HepG2 (cell line): Measurements from ENCODE around the gene DCP2. TPM values are rescaled to one million over a fixed set of nuclear protein-coding genes. Genes with fewer than 3 reads are reported as not detected.

ENCODE experiments used
- ATAC-seq: fragments of 200-7000 bp; cut with Tn5 transposase; 3 replicates; pipeline ENCODE4 v1.9.1; 2020; ENCODE audit warnings: mild to moderate bottlenecking, moderate library complexity
- BruUV-seq: library from RNA; stranded (reverse); fragments of 400-500 nt; replicated peaks from 2 replicates; lab custom pipeline; 2021; lab: Mats Ljungman, UMichigan
- CTCF ChIA-PET: fragments of 300-600 bp; formaldehyde crosslinking; extraction: SDS; loops from one replicate; lab custom pipeline; 2021; ENCODE audit warnings: low total read pairs, inconsistent platforms, low intra/inter-chr PET ratio; lab: Yijun Ruan, JAX
- POLR2A ChIA-PET: fragments of 350-600 bp; sonication (Branson Sonifier 250); formaldehyde crosslinking; loops from one replicate; lab custom pipeline; 2020; ENCODE audit warnings: antibody characterized with exemption, inconsistent platforms; lab: Yijun Ruan, JAX
- DNase-seq: peaks from one replicate; pipeline ENCODE4 v3.0.0-alpha.2; 2015; ENCODE audit warnings: low spot score
- FAIRE-seq: peaks from 3 replicates; lab custom pipeline; 2011; peaks lifted over from hg19 to GRCh38; lab: Jason Lieb, UNC
- H2AFZ ChIP-seq: one replicate; pipeline ENCODE4 v1.6.1; 2011; ENCODE audit warnings: low read length, inconsistent platforms
- H3K27ac ChIP-seq: fragments of 300-600 bp; 3 replicates; pipeline ENCODE4 v1.8.0; 2011; ENCODE audit warnings: mixed run types, mild to moderate bottlenecking, mixed read lengths, low read length, inconsistent platforms; ENCODE audit not compliant: insufficient read depth; ENCODE audit errors: extremely low read length
- H3K27me3 ChIP-seq, 2 experiments: fragments of 200-600 bp in 1 of 2; 2 replicates in 1 of 2; 3 replicates in 1 of 2; pipeline versions ENCODE4 v1.6.0 to v1.8.0; 2011; ENCODE audit warnings: low read length in 2 of 2, mild to moderate bottlenecking in 2 of 2, moderate library complexity in 2 of 2, inconsistent platforms in 1 of 2; ENCODE audit not compliant: insufficient read depth in 2 of 2, control insufficient read depth in 1 of 2
- H3K36me3 ChIP-seq, 2 experiments: fragments of 200-600 bp in 1 of 2; replicated peaks in 1 of 2; 2 replicates in 1 of 2; 3 replicates in 1 of 2; pipeline versions ENCODE4 v1.5.1 to v1.8.0; 2011; ENCODE audit warnings: low read length in 2 of 2, inconsistent platforms in 1 of 2; ENCODE audit not compliant: insufficient read depth in 2 of 2, control insufficient read depth in 1 of 2
- H3K4me1 ChIP-seq: 2 replicates; pipeline ENCODE4 v1.5.1; 2012; ENCODE audit warnings: low read length, inconsistent platforms; ENCODE audit not compliant: insufficient read depth
- H3K4me2 ChIP-seq: 2 replicates; pipeline ENCODE4 v1.6.0; 2011; ENCODE audit warnings: low read depth, low read length, inconsistent platforms
- H3K4me3 ChIP-seq, 3 experiments: fragments of 200-600 bp in 1 of 3; sonication (generic), shearing (Covaris generic) in 1 of 3; replicated peaks in 1 of 3; 2 replicates each; pipeline ENCODE4 v1.5.1; 2011 to 2016; ENCODE audit warnings: low read length in 3 of 3, inconsistent platforms in 2 of 3, low read depth in 2 of 3, mild to moderate bottlenecking in 2 of 3, control low read depth in 1 of 3, mixed read lengths in 1 of 3; ENCODE audit not compliant: insufficient read depth in 1 of 3
- H3K79me2 ChIP-seq: one replicate; pipeline ENCODE4 v1.6.1; 2011; ENCODE audit warnings: low read length, inconsistent platforms; ENCODE audit not compliant: insufficient read depth
- H3K9ac ChIP-seq: 2 replicates; pipeline ENCODE4 v1.6.0; 2011; ENCODE audit warnings: mild to moderate bottlenecking, low read depth, low read length, inconsistent platforms; ENCODE audit not compliant: insufficient read depth
- H3K9me3 ChIP-seq: 2 replicates; pipeline ENCODE4 v1.5.1; 2012; ENCODE audit warnings: mild to moderate bottlenecking, low read length
- H4K20me1 ChIP-seq: 2 replicates; pipeline ENCODE4 v1.6.0; 2011; ENCODE audit warnings: inconsistent platforms, mild to moderate bottlenecking, low read length, moderate library complexity; ENCODE audit not compliant: insufficient read depth
- AHR ChIP-seq: IDR thresholded peaks from 2 replicates; pipeline ENCODE4 v1.6.1; 2018; ENCODE audit warnings: missing genetic modification reagents, missing compliant biosample characterization
- ATF6 ChIP-seq: sonication (generic); formaldehyde crosslinking; conservative IDR thresholded peaks from 2 replicates; pipeline ENCODE4 v1.4.0; 2020; ENCODE audit warnings: missing genetic modification reagents
- FOXP1 ChIP-seq, 2 experiments: fragments of 450-650 bp in 1 of 2; IDR thresholded peaks; 2 replicates each; pipeline ENCODE4 v1.6.1; 2017 to 2018; ENCODE audit warnings: antibody characterized with exemption in 1 of 2
- GLMP ChIP-seq: sonication (generic); formaldehyde crosslinking; IDR thresholded peaks from 2 replicates; pipeline ENCODE4 v1.9.0; 2021; ENCODE audit warnings: missing genetic modification reagents, mild to moderate bottlenecking, borderline replicate concordance
- HNF4A ChIP-seq: sonication (generic); formaldehyde crosslinking; IDR thresholded peaks from 2 replicates; pipeline ENCODE4 v1.4.0; 2020; ENCODE audit warnings: missing genetic modification reagents
- LBX2 ChIP-seq: sonication (generic); formaldehyde crosslinking; IDR thresholded peaks from 2 replicates; pipeline ENCODE4 v1.5.0; 2020; ENCODE audit warnings: missing genetic modification reagents, mild to moderate bottlenecking, borderline replicate concordance
- NFRKB ChIP-seq: fragments of 450-650 bp; IDR thresholded peaks from 2 replicates; pipeline ENCODE4 v1.6.1; 2017
- RNF219 ChIP-seq: sonication (generic); formaldehyde crosslinking; IDR thresholded peaks from 2 replicates; pipeline ENCODE4 v1.5.0; 2020; ENCODE audit warnings: mild to moderate bottlenecking, missing genetic modification reagents
- SAP130 ChIP-seq: IDR thresholded peaks from 2 replicates; pipeline ENCODE4 v1.6.1; 2016; ENCODE audit warnings: low read depth
- SIN3A ChIP-seq: IDR thresholded peaks from 2 replicates; pipeline ENCODE4 v1.6.1; 2011; ENCODE audit warnings: low read depth, mild to moderate bottlenecking, control low read depth, low read length, borderline replicate concordance
- SIX1 ChIP-seq: sonication (generic); formaldehyde crosslinking; IDR thresholded peaks from 2 replicates; pipeline ENCODE4 v1.4.0; 2020; ENCODE audit warnings: missing genetic modification reagents, borderline replicate concordance
- SNAPC2 ChIP-seq: sonication (generic); formaldehyde crosslinking; IDR thresholded peaks from 2 replicates; pipeline ENCODE4 v1.8.1; 2022; ENCODE audit warnings: mild to moderate bottlenecking, missing genetic modification reagents
- TBL1XR1 ChIP-seq: fragments of 150-350 bp; IDR thresholded peaks from 2 replicates; pipeline ENCODE4 v1.6.1; 2014; ENCODE audit warnings: borderline replicate concordance, low read length; ENCODE audit not compliant: partially characterized antibody
- TCF12 ChIP-seq, 2 experiments: fragments of 450-650 bp in 1 of 2; sonication (generic) in 1 of 2; formaldehyde crosslinking in 1 of 2; IDR thresholded peaks; 2 replicates each; pipeline versions ENCODE4 v1.6.1 to v1.8.0; 2017 to 2022; ENCODE audit warnings: antibody characterized with exemption in 1 of 2, mild to moderate bottlenecking in 1 of 2, missing genetic modification reagents in 1 of 2, moderate library complexity in 1 of 2
- ZMAT3 ChIP-seq: sonication (generic); formaldehyde crosslinking; conservative IDR thresholded peaks from 2 replicates; pipeline ENCODE4 v1.7.0; 2021; ENCODE audit warnings: missing genetic modification reagents
- ZMAT5 ChIP-seq: sonication (generic); formaldehyde crosslinking; IDR thresholded peaks from 2 replicates; pipeline ENCODE4 v1.5.0; 2020; ENCODE audit warnings: mild to moderate bottlenecking, low read depth, missing genetic modification reagents, borderline replicate concordance
- ZMYM4 ChIP-seq: sonication (generic); formaldehyde crosslinking; IDR thresholded peaks from 2 replicates; pipeline ENCODE4 v1.8.1; 2023; ENCODE audit warnings: mild to moderate bottlenecking, missing genetic modification reagents
- ZNF468 ChIP-seq: sonication (generic); formaldehyde crosslinking; IDR thresholded peaks from 2 replicates; pipeline ENCODE4 v1.8.0; 2022; ENCODE audit warnings: mild to moderate bottlenecking, moderate library complexity, missing genetic modification reagents
- ZNF839 ChIP-seq: sonication (generic); formaldehyde crosslinking; IDR thresholded peaks from 2 replicates; pipeline ENCODE4 v1.4.0; 2020; ENCODE audit warnings: missing genetic modification reagents, mild to moderate bottlenecking, borderline replicate concordance
- ZSCAN9 ChIP-seq: IDR thresholded peaks from 2 replicates; pipeline ENCODE4 v1.6.1; 2016; ENCODE audit warnings: borderline replicate concordance
- WGBS: methylation state at CpG from one replicate; pipeline ENCODE4 v1.1.6; 2017; ENCODE audit warnings: low lambda C conversion rate; 5-methylcytosine and 5-hydroxymethylcytosine counted together
- in situ Hi-C: cut with HindIII; loops from 2 replicates; pipeline ENCODE4 v1.10.0; 2017; ENCODE audit warnings: low pct_unique_long_range_greater_than_20kb; ENCODE audit not compliant: extremely low pct_ligation_motif_present
- intact Hi-C: fragments of 100-400 bp; cut with micrococcal nuclease; formaldehyde crosslinking; loops from one replicate; pipeline ENCODE4 v1.10.0; 2022; ENCODE audit not compliant: unreplicated experiment
- polyA plus RNA-seq, 8 experiments: library from polyadenylated mRNA; depleted of rRNA in 3 of 8; stranded (reverse) in 7 of 8; unstranded in 1 of 8; fragments of >200 nt; fragmentation: Illumina TruSeq in 4 of 8; extraction: Trizol in 4 of 8; gene quantifications; 2 replicates each; pipeline versions ENCODE4 v1.2.1 to v1.2.3, GENCODE V29; 2011 to 2016; ENCODE audit warnings: low read depth in 4 of 8, missing spikeins in 1 of 8, mixed read lengths in 1 of 8; ENCODE audit not compliant: insufficient read depth in 1 of 8
- total RNA-seq, 5 experiments: library from RNA; depleted of rRNA; stranded (reverse); fragments of >200 nt; fragmentation: Illumina TruSeq; extraction: Trizol; gene quantifications; 2 replicates each; pipeline ENCODE4 v1.2.3, GENCODE V29; 2016; ENCODE audit warnings: low read depth in 1 of 5

The DCP2 gene
- total and polyA plus RNA-seq, 2 of the 13 experiments (the other 11 are each of a cell fraction or from before 2014, with no cell fraction given) = 16.2 to 63.4 TPM

DNA sequence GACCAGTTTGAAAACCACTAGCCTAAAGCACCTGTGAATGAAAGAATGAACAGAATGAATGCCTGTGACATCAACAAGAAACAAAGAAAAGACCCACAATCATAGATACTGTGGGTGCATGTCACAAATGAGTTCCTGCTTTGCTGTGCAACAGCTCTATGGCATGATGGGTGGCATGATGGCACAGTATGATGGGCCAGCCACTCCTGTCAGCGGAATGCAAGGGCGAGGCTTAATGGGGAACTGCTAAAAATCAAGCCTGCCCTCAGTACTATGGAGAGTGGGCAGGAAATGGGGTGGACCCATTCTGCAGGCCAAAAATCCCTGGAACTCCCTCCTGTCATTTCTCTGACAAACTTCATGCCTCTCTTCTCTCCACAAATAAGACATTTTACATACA, 89.0 kb downstream of the DCP2 start:
- BruUV-seq = no TSS peak
- 93% methylated on average over 2 of the region's 2 CpGs for WGBS
- FAIRE-seq = no peak

More for the DNA sequence above, 89.0 kb downstream of the DCP2 start:
- CTCF ChIA-PET = no interaction called here
- Histone ChIP-seq H2AFZ (no peak overlapping the region), H3K27ac (no peak overlapping the region), H3K27me3 (no peaks in the 10 kb centered on the region), H3K4me2 (no peak overlapping the region), H3K9ac (no peak overlapping the region), H4K20me1 (no peaks in the 10 kb centered on the region), H3K9me3 (no peaks in the 10 kb centered on the region)
- POLR2A ChIA-PET = no interaction called here
- in situ Hi-C loops = no loop called here
- TF ChIP-seq SIX1 (CRISPR knock-in tag) (no peak), ZNF839 (CRISPR knock-in tag) (no peak), ZSCAN9 (CRISPR knock-in tag) (no peak), TBL1XR1 (no peak), ZNF468 (CRISPR knock-in tag) (no peak), LBX2 (no peak), ZMYM4 (CRISPR knock-in tag) (no peak), HNF4A (CRISPR knock-in tag) (no peak), NFRKB (no peak), TCF12 (IDR thresholded peaks at IDR 0.05) (no peak), TCF12 (CRISPR knock-in tag; IDR thresholded peaks at IDR 0.05) (no peak), FOXP1 (IDR thresholded peaks at IDR 0.05) (no peak), FOXP1 (CRISPR knock-in tag; IDR thresholded peaks at IDR 0.05) (no peak), SAP130 (no peak), SIN3A (no peak), SNAPC2 (no peak), AHR (no peak), ZMAT5 (CRISPR knock-in tag) (no peak), ZMAT3 (CRISPR knock-in tag) (no peak), GLMP (no peak), ATF6 (CRISPR knock-in tag) (no peak), RNF219 (CRISPR knock-in tag) (no peak)
- TF ChIP-seq, all 625 proteins: peak for 0
- H3K4me1 ChIP-seq = no peaks in the 10 kb centered on the region
- no peaks in the 10 kb centered on the region for H3K79me2 ChIP-seq
- no peaks in the 10 kb centered on the region for H3K36me3 ChIP-seq
- no peak overlapping the region for H3K4me3 ChIP-seq
- intact Hi-C loops = no loop called here
- ATAC-seq (no peak), DNase-seq (no peak)
